Smooth muscle cell (in vitro differentiated cells): Measurements from ENCODE around the gene KLRB1. TPM values are rescaled to one million over a fixed set of nuclear protein-coding genes. Genes with fewer than 3 reads are reported as not detected.
A peak's percentile ranks its signal among the peaks of the same experiment; 100 is the strongest.

Experiments used
- DNase-seq: peaks from one replicate; lab custom pipeline; 2025; ENCODE audit not compliant: unreplicated experiment; lab: John Stamatoyannopoulos, UW
- H2AFZ ChIP-seq: fragments of 200-600 bp; sonication (generic); 2 replicates; pipeline ENCODE4 v1.6.0; 2016; ENCODE audit warnings: antibody characterized with exemption, low read depth, mild to moderate bottlenecking
- H3F3A ChIP-seq: fragments of 200-600 bp; sonication (generic); 2 replicates; pipeline ENCODE4 v1.6.0; 2017; ENCODE audit warnings: antibody characterized with exemption, low read depth
- H3K27ac ChIP-seq: fragments of 200-600 bp; sonication (generic); 2 replicates; pipeline ENCODE4 v1.5.1; 2016; ENCODE audit warnings: low read depth, mild to moderate bottlenecking
- H3K27me3 ChIP-seq: fragments of 200-600 bp; sonication (generic); 2 replicates; pipeline ENCODE4 v1.6.1; 2016; ENCODE audit warnings: low read depth, mild to moderate bottlenecking
- H3K36me3 ChIP-seq: fragments of 200-600 bp; sonication (generic); 2 replicates; pipeline ENCODE4 v1.5.1; 2016; ENCODE audit warnings: low read depth
- H3K4me1 ChIP-seq: fragments of 200-600 bp; sonication (generic); 2 replicates; pipeline ENCODE4 v1.5.1; 2016; ENCODE audit warnings: low read depth
- H3K4me2 ChIP-seq: fragments of 200-600 bp; sonication (generic); 2 replicates; pipeline ENCODE4 v1.6.0; 2016; ENCODE audit warnings: mild to moderate bottlenecking
- H3K4me3 ChIP-seq: fragments of 200-600 bp; sonication (generic); 2 replicates; pipeline ENCODE4 v1.5.1; 2016; ENCODE audit warnings: mild to moderate bottlenecking
- H3K79me2 ChIP-seq: fragments of 200-600 bp; sonication (generic); 2 replicates; pipeline ENCODE4 v1.6.0; 2016; ENCODE audit warnings: low read depth, mild to moderate bottlenecking
- H3K9ac ChIP-seq: fragments of 200-600 bp; sonication (generic); 2 replicates; pipeline ENCODE4 v1.6.0; 2016; ENCODE audit warnings: low read depth
- H3K9me3 ChIP-seq: fragments of 200-600 bp; sonication (generic); replicated peaks from 2 replicates; pipeline ENCODE4 v1.5.1; 2016; ENCODE audit warnings: low read depth
- H4K20me1 ChIP-seq: fragments of 200-600 bp; sonication (generic); 2 replicates; pipeline ENCODE4 v1.6.0; 2016; ENCODE audit warnings: low read depth
- CTCF ChIP-seq: fragments of 200-600 bp; sonication (generic); IDR thresholded peaks from 2 replicates; pipeline ENCODE4 v1.5.1; 2017; ENCODE audit warnings: borderline replicate concordance, mild to moderate bottlenecking, antibody characterized with exemption; ENCODE audit not compliant: insufficient read depth, poor library complexity, severe bottlenecking
- WGBS: methylation state at CpG from one replicate; pipeline ENCODE4 v1.1.7; 2016; ENCODE audit warnings: low lambda C conversion rate; 5-methylcytosine and 5-hydroxymethylcytosine counted together
- polyA plus RNA-seq: library from polyadenylated mRNA; unstranded; fragments of >200 nt; fragmentation: Nextera tagmentation; extraction: Ambion mirVana; gene quantifications from 2 replicates; pipeline ENCODE4 v1.2.1, GENCODE V29; 2016
- total RNA-seq: library from RNA; depleted of rRNA; stranded (reverse); fragments of >200 nt; gene quantifications from 2 replicates; pipeline ENCODE4 v1.2.3, GENCODE V29; 2014

The KLRB1 gene
- total RNA-seq (not detected in 2 replicates), polyA plus RNA-seq (not detected in 2 replicates)

- no peak within 1 kb of the TSS for H3K9ac ChIP-seq
- H3K4me2 ChIP-seq: no peak within 1 kb of the TSS
- H3K27me3 ChIP-seq: no peaks in the 10 kb centered on the region
- no peak within 1 kb of the TSS for H2AFZ ChIP-seq
- no peaks in the 10 kb centered on the region for H3K79me2 ChIP-seq
- no peaks in the 10 kb centered on the region for H4K20me1 ChIP-seq
- H3K9me3 ChIP-seq: no peaks in the 10 kb centered on the region
- H3K4me1 ChIP-seq: no peaks in the 10 kb centered on the region
- no peak for TF ChIP-seq CTCF
- no peak within 1 kb of the TSS for H3K4me3 ChIP-seq
- no peak for DNase-seq
- no peaks in the 10 kb centered on the region for H3F3A ChIP-seq
- no peak within 1 kb of the TSS for H3K27ac ChIP-seq
- WGBS: 96% methylated on average over 2 of the region's 2 CpGs
- H3K36me3 ChIP-seq: no peaks in the 10 kb centered on the region
Observed at GRCh38 chr12:9607716-9608115, at the start of gene KLRB1. Gene KLRB1 (minus strand): TSS chr12:9607916. CDS start chr12:9607839, 77 bp downstream.

DNA sequence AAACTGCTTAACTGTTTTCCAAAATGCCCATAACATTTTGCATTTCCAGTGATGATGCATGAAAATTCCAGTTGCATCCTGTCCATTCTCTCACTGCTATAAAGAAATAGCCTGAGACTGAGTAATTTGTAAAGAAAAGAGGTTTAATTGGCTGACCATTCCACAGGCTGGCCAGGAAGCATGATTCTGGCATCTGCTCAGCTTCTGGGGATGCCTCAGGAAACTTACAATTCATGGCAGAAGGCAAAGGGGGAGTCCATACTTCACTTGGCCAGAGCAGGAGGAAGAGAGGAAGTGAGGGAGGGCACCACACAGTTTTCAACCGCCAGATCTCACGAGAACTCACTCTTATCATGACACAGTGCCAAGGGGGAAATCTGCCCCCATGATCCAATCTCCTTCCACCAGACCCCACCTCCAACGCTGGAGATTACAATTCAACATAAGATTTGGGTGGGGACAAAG lies 43.6 kb upstream of the KLRB1 start:
- Histone ChIP-seq H3K27ac (peak overlapping the region; percentile 97), H3K9me3 (no peaks in the 10 kb centered on the region), H3K36me3 (no peaks in the 10 kb centered on the region), H4K20me1 (no peaks in the 10 kb centered on the region), H3K4me3 (no peak overlapping the region), H3K27me3 (no peaks in the 10 kb centered on the region), H2AFZ (no peak overlapping the region), H3F3A (peaks cover 11% of the 10 kb centered on the region), H3K9ac (no peak overlapping the region), H3K79me2 (peaks cover 32% of the 10 kb centered on the region), H3K4me1 (peaks cover 28% of the 10 kb centered on the region), H3K4me2 (peak overlapping the region; percentile 88)
- 74% methylated on average over 3 of the region's 3 CpGs for WGBS
- DNase-seq: no peak
- TF ChIP-seq CTCF: no peak

DNA sequence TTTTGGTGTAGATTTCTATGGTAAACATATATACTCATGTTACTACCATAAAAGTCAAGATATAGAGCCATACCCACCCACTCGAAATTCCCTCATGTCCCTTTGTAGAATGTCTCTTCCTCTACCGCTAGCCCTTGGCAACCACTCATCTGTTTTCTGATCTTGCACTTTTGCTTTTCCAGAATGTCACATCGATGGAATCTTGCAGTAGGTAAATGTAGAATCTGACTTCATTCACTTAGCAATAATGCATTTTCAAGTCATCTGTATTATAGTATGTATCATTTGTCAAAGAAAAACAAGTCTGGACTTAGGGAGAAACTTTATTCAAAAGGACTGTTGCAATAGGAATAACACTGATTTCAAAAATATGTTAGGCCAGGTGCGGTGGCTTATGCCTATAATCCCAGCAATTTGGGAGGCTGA lies 42.4 kb upstream of the KLRB1 start:
- Histone ChIP-seq H3F3A (peaks cover 16% of the 10 kb centered on the region), H3K27ac (peak overlapping the region; percentile 97), H3K36me3 (no peaks in the 10 kb centered on the region), H2AFZ (no peak overlapping the region), H3K9me3 (no peaks in the 10 kb centered on the region), H3K79me2 (peaks cover 32% of the 10 kb centered on the region), H3K9ac (peak overlapping the region; percentile 21), H3K4me2 (peak overlapping the region; percentile 88), H4K20me1 (no peaks in the 10 kb centered on the region), H3K27me3 (no peaks in the 10 kb centered on the region), H3K4me3 (peak overlapping the region; percentile 59), H3K4me1 (peaks cover 28% of the 10 kb centered on the region)
- no peak for TF ChIP-seq CTCF
- WGBS: 63% methylated on average over 4 of the region's 4 CpGs
- DNase-seq: no peak

DNA sequence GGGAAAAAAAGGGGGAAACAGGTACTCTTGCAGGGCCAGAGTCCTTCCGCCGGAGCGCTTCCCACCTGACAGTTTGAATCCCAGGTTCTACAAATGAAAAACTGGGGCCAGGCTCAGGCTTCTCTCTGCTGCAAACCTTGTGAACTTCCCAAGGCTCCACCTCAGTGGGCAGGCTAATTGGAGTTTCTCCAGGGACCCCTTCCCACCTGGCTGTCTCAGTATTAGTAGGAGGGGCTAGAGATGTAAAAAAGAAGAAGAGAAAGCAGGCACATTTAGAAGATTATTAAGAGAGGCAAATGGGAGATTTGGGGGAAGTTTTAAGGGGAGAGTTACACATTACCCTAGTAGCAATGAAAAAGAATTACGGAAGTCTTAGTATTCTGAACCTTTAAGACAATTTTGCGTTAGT lies 41.8 kb upstream of the KLRB1 start:
- Histone ChIP-seq H2AFZ (no peak overlapping the region), H4K20me1 (no peaks in the 10 kb centered on the region), H3K36me3 (no peaks in the 10 kb centered on the region), H3K27ac (peak overlapping the region; percentile 97), H3K4me3 (peak overlapping the region; percentile 59), H3K4me1 (peaks cover 28% of the 10 kb centered on the region), H3K9ac (peak overlapping the region; percentile 86), H3F3A (peaks cover 16% of the 10 kb centered on the region), H3K79me2 (peaks cover 32% of the 10 kb centered on the region), H3K9me3 (no peaks in the 10 kb centered on the region), H3K27me3 (no peaks in the 10 kb centered on the region), H3K4me2 (peak overlapping the region; percentile 88)
- TF ChIP-seq CTCF: no peak
- 58% methylated on average over 5 of the region's 5 CpGs for WGBS
- DNase-seq: no peak
